Cerebellar cortex (tissue), 1 donor: ENCODE data around the gene KLK12.
"Not testable (repeated sequence)": the region's sequence is repeated elsewhere in the genome, so short reads cannot be mapped to it uniquely, and the experiment has no call there.

Experiments used
- DNase-seq: peaks from one replicate; pipeline ENCODE4 v3.0.0-alpha.2; 2015; ENCODE audit warnings: low spot score

The KLK12 gene

GRCh38 chr19:51015691-51016267, 19.0 kb downstream of the KLK12 start:
- no peak for DNase-seq

- no peak for DNase-seq
Observed at GRCh38 chr19:51014242-51014641, 20.6 kb downstream of the KLK12 start.

- no peak for DNase-seq
Observed at GRCh38 chr19:51012661-51013190, 22.1 kb downstream of the KLK12 start.

- DNase-seq: no peak
Observed at GRCh38 chr19:51010066-51010795, 24.6 kb downstream of the KLK12 start.

- no peak for DNase-seq
Observed at GRCh38 chr19:51009061-51009891, 25.5 kb downstream of the KLK12 start.

- no peak for DNase-seq
Observed at GRCh38 chr19:51007488-51007887, 27.3 kb downstream of the KLK12 start.

- no peak for DNase-seq
Observed at GRCh38 chr19:51006406-51006805, 28.4 kb downstream of the KLK12 start.

- DNase-seq: no peak
Observed at GRCh38 chr19:51005248-51005647, 29.6 kb downstream of the KLK12 start.

GRCh38 chr19:51003316-51003715, 31.5 kb downstream of the KLK12 start:
- no peak for DNase-seq

GRCh38 chr19:51002542-51003311, 32.1 kb downstream of the KLK12 start:
- no peak for DNase-seq

- DNase-seq: no peak
Observed at GRCh38 chr19:51002089-51002532, 32.7 kb downstream of the KLK12 start.

GRCh38 chr19:51001515-51001914, 33.3 kb downstream of the KLK12 start, which contains the start of gene KLK8:
KLK8 (minus strand) TSS chr19:51001604; CDS start chr19:51001167, 437 bp downstream.
- DNase-seq: no peak

GRCh38 chr19:51000981-51001380, 33.8 kb downstream of the KLK12 start:
- no peak for DNase-seq

- DNase-seq: no peak
Observed at GRCh38 chr19:51000426-51000825, 34.4 kb downstream of the KLK12 start.

- DNase-seq: no peak
Observed at GRCh38 chr19:50998686-50999085, 36.1 kb downstream of the KLK12 start.

- DNase-seq: no peak
Observed at GRCh38 chr19:50998061-50998460, 36.7 kb downstream of the KLK12 start.

- DNase-seq: no peak
Observed at GRCh38 chr19:50994129-50994528, 40.7 kb downstream of the KLK12 start.

- no peak for DNase-seq
Observed at GRCh38 chr19:50992666-50993035, 42.2 kb downstream of the KLK12 start.

- not testable (repeated sequence) for DNase-seq
Observed at GRCh38 chr19:50984416-50984815, 50.4 kb downstream of the KLK12 start.

- no peak for DNase-seq
Observed at GRCh38 chr19:50983625-50984292, 51.0 kb downstream of the KLK12 start, which contains the start of gene KLK7. KLK7 (minus strand) TSS chr19:50983917; CDS start chr19:50982399, 1,518 bp downstream.

GRCh38 chr19:50982186-50982585, 52.6 kb downstream of the KLK12 start:
- DNase-seq: no peak
